ENCODE measurements around the gene FXN.
"Not testable (repeated sequence)": the region's sequence is repeated elsewhere in the genome, so short reads cannot be mapped to it uniquely, and the experiment has no call there.

The FXN gene

GRCh38 chr9:69034071-69034470 is 1.5 kb upstream of the FXN start:
- no peaks in the 10 kb centered on the region for H3K27me3 Mint-ChIP-seq
- no peak overlapping the region for H3K27ac Mint-ChIP-seq
- H3K36me3 Mint-ChIP-seq (ENCODE audit: insufficient read depth): peaks cover 7% of the 10 kb centered on the region
- H3K4me1 Mint-ChIP-seq (ENCODE audit: low read depth in 2 of 2): peaks cover 16 to 23% of the 10 kb centered on the region in 2 donors
- H3K9me3 Mint-ChIP-seq: no peaks in the 10 kb centered on the region
- ATAC-seq (replicated peaks) (no peak), DNase-seq (no peak)
- H3K4me3 Mint-ChIP-seq: peak overlapping the region in 1 of 2 donors; percentile 94

- no peaks in the 10 kb centered on the region for H3K9me3 Mint-ChIP-seq
- no peaks in the 10 kb centered on the region for H3K27me3 Mint-ChIP-seq
- DNase-seq (no peak), ATAC-seq (replicated peaks) (peak; percentile 26)
- peak overlapping the region; percentile 80 to 88 for H3K27ac Mint-ChIP-seq
- H3K4me3 Mint-ChIP-seq: peak overlapping the region; percentile 94 to 99
- H3K4me1 Mint-ChIP-seq (ENCODE audit: low read depth in 2 of 2): peaks cover 10 to 15% of the 10 kb centered on the region in 2 donors
- H3K36me3 Mint-ChIP-seq (ENCODE audit: insufficient read depth): peaks cover 7% of the 10 kb centered on the region
These were observed 757 bp downstream of the FXN start for GRCh38 chr9:69036309-69036708.

DNA sequence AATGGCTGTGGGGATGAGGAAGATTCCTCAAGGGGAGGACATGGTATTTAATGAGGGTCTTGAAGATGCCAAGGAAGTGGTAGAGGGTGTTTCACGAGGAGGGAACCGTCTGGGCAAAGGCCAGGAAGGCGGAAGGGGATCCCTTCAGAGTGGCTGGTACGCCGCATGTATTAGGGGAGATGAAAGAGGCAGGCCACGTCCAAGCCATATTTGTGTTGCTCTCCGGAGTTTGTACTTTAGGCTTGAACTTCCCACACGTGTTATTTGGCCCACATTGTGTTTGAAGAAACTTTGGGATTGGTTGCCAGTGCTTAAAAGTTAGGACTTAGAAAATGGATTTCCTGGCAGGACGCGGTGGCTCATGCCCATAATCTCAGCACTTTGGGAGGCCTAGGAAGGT is 1.2 kb downstream of the FXN start:
- H3K27ac Mint-ChIP-seq: peak overlapping the region; percentile 80 to 88
- peak overlapping the region; percentile 94 to 99 for H3K4me3 Mint-ChIP-seq
- DNase-seq (no peak), ATAC-seq (replicated peaks) (no peak)
- no peaks in the 10 kb centered on the region for H3K9me3 Mint-ChIP-seq
- peaks cover 7% of the 10 kb centered on the region for H3K36me3 Mint-ChIP-seq (ENCODE audit: insufficient read depth)
- peaks cover 10 to 15% of the 10 kb centered on the region in 2 donors for H3K4me1 Mint-ChIP-seq (ENCODE audit: low read depth in 2 of 2)
- H3K27me3 Mint-ChIP-seq: no peaks in the 10 kb centered on the region

DNA sequence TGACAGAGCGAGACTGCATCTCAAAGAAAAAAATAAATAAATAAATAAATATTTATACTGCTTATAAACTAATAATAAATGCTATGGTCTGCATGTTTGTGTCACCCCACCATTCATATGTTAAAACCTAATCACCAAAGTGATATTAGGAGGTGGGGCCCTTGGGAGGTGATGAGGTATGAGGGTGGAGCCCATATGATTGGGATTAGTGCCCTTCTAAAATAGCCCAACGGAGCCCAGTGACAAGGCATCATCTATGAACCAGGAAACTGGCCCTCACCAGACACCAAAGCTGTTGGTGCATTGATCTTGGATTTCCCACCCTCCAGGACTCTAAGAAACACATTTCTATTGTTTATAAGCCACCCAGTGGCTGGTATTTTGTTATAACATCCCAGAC is 5.1 kb downstream of the FXN start:
- Mint-ChIP-seq H3K27me3 (no peaks in the 10 kb centered on the region), H3K9me3 (no peaks in the 10 kb centered on the region), H3K27ac (no peak overlapping the region)

GRCh38 chr9:69044240-69045219 is 9.0 kb downstream of the FXN start:
- no peak for ATAC-seq (replicated peaks)
- no peaks in the 10 kb centered on the region for H3K27me3 Mint-ChIP-seq
- H3K36me3 Mint-ChIP-seq (ENCODE audit: insufficient read depth): peaks cover 10% of the 10 kb centered on the region
- no peaks in the 10 kb centered on the region for H3K9me3 Mint-ChIP-seq
- no peak overlapping the region for H3K4me3 Mint-ChIP-seq
- DNase-seq: no peak
- peak overlapping the region in 1 of 2 donors; percentile 70 for H3K27ac Mint-ChIP-seq
- peaks cover 12 to 38% of the 10 kb centered on the region in 2 donors for H3K4me1 Mint-ChIP-seq (ENCODE audit: low read depth in 2 of 2)

More for the DNA sequence above, 5.1 kb downstream of the FXN start:
- peaks cover 6% of the 10 kb centered on the region for H3K36me3 Mint-ChIP-seq (ENCODE audit: insufficient read depth)
- no peak overlapping the region for H3K4me3 Mint-ChIP-seq
- no peak for ATAC-seq (replicated peaks)
- peaks cover 21 to 35% of the 10 kb centered on the region in 2 donors for H3K4me1 Mint-ChIP-seq (ENCODE audit: low read depth in 2 of 2)
- no peak for DNase-seq

DNA sequence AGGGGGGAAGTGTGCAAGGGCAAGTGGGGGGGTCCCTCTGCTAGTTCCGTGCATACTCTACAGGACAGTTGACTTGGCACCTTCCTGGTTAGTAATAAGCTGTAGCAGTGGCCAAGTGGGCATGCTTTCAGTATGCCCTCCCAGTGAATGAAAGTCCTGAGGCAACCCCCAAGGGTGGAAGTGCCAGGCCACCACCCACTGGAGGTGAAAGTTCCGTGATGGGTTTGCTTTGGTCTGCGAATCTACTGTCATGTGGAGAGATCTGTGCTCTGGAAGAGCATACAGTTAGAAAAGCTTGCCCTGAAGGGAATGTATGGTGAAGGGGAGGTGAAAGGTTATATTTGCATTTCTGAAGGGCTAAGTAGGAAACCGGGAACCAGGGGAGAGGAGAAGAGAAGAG is 10.3 kb downstream of the FXN start:
- peaks cover 12 to 38% of the 10 kb centered on the region in 2 donors for H3K4me1 Mint-ChIP-seq (ENCODE audit: low read depth in 2 of 2)
- DNase-seq (no peak), ATAC-seq (replicated peaks) (no peak)
- no peak overlapping the region for H3K4me3 Mint-ChIP-seq
- no peaks in the 10 kb centered on the region for H3K9me3 Mint-ChIP-seq
- H3K27me3 Mint-ChIP-seq: no peaks in the 10 kb centered on the region
- H3K36me3 Mint-ChIP-seq (ENCODE audit: insufficient read depth): peaks cover 10% of the 10 kb centered on the region
- H3K27ac Mint-ChIP-seq: peak overlapping the region in 1 of 2 donors; percentile 6

DNA sequence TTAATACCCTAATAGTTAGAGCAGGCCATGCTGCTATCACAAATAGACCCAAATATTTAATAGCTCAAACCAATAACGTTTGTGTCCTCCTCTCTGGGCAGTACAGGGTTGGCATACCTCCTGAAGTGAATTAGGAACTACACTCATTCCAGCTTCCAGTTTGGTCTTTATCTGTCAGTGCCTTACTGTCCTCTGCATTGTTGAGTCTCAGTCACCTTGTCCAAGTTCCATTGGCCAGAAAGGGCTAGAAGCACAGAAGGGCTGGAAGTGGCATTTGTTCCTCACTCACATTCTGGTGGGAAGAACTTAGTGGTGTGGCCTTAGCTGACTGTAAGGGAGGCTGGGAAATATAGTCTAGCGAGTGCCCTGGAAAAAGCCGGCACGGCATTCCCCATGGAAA is 11.2 kb downstream of the FXN start:
- Mint-ChIP-seq H3K9me3 (no peaks in the 10 kb centered on the region), H3K4me1 (ENCODE audit: low read depth in 2 of 2) (peaks cover 9 to 38% of the 10 kb centered on the region in 2 donors), H3K4me3 (no peak overlapping the region), H3K36me3 (ENCODE audit: insufficient read depth) (peaks cover 14% of the 10 kb centered on the region), H3K27me3 (no peaks in the 10 kb centered on the region), H3K27ac (no peak overlapping the region)
- DNase-seq (no peak), ATAC-seq (replicated peaks) (no peak)

- no peaks in the 10 kb centered on the region for H3K9me3 Mint-ChIP-seq
- ATAC-seq (replicated peaks) (no peak), DNase-seq (no peak)
- H3K27me3 Mint-ChIP-seq: no peaks in the 10 kb centered on the region
- H3K36me3 Mint-ChIP-seq (ENCODE audit: insufficient read depth): peaks cover 14% of the 10 kb centered on the region
- peaks cover 9 to 34% of the 10 kb centered on the region in 2 donors for H3K4me1 Mint-ChIP-seq (ENCODE audit: low read depth in 2 of 2)
- H3K4me3 Mint-ChIP-seq: no peak overlapping the region
- H3K27ac Mint-ChIP-seq: peak overlapping the region in 1 of 2 donors; percentile 17
These were observed 11.8 kb downstream of the FXN start for GRCh38 chr9:69047371-69047770.

DNA sequence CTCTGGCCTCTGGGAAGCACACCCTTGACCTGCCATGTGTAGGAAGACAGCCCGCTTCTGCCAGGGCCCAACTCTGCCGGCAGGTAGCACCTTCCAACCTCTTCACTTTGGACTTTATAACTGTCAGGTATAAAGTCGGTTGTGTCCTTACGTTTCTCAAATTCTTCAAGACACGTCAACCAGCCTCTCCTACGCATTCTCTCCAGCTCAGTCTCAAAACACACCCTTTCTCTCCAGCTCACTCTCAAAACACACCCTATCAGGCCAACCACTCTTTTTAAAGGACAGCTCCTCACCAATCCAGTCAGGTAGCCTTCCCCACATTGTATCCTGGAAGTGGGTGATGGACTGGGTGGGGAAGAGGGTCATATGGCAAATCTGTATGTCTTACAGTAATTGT is 13.5 kb downstream of the FXN start:
- peaks cover 14% of the 10 kb centered on the region for H3K36me3 Mint-ChIP-seq (ENCODE audit: insufficient read depth)

GRCh38 chr9:69050936-69051335 is 15.4 kb downstream of the FXN start:
- DNase-seq, H3K9me3 Mint-ChIP-seq: not testable (repeated sequence)
- H3K36me3 Mint-ChIP-seq (ENCODE audit: insufficient read depth): peaks cover 12% of the 10 kb centered on the region

More for the DNA sequence above, 13.5 kb downstream of the FXN start:
- no peaks in the 10 kb centered on the region for H3K9me3 Mint-ChIP-seq
- peaks cover 5 to 21% of the 10 kb centered on the region in 2 donors for H3K4me1 Mint-ChIP-seq (ENCODE audit: low read depth in 2 of 2)
- H3K4me3 Mint-ChIP-seq: no peak overlapping the region
- no peak overlapping the region for H3K27ac Mint-ChIP-seq
- ATAC-seq (replicated peaks) (no peak), DNase-seq (no peak)
- no peaks in the 10 kb centered on the region for H3K27me3 Mint-ChIP-seq

GRCh38 chr9:69054989-69055388 is 19.4 kb downstream of the FXN start:
- no peak for DNase-seq
- no peak for ATAC-seq (replicated peaks)
- Mint-ChIP-seq H3K27ac (no peak overlapping the region), H3K9me3 (no peaks in the 10 kb centered on the region), H3K27me3 (no peaks in the 10 kb centered on the region), H3K36me3 (ENCODE audit: insufficient read depth) (peaks cover 12% of the 10 kb centered on the region), H3K4me3 (no peak overlapping the region), H3K4me1 (ENCODE audit: low read depth in 2 of 2) (peaks cover 3 to 7% of the 10 kb centered on the region in 2 donors)

More at GRCh38 chr9:69050936-69051335, 15.4 kb downstream of the FXN start:
- H3K4me1 Mint-ChIP-seq (ENCODE audit: low read depth in 2 of 2); H3K27ac Mint-ChIP-seq; ATAC-seq (replicated peaks); H3K4me3 Mint-ChIP-seq; H3K27me3 Mint-ChIP-seq: not testable (repeated sequence)

DNA sequence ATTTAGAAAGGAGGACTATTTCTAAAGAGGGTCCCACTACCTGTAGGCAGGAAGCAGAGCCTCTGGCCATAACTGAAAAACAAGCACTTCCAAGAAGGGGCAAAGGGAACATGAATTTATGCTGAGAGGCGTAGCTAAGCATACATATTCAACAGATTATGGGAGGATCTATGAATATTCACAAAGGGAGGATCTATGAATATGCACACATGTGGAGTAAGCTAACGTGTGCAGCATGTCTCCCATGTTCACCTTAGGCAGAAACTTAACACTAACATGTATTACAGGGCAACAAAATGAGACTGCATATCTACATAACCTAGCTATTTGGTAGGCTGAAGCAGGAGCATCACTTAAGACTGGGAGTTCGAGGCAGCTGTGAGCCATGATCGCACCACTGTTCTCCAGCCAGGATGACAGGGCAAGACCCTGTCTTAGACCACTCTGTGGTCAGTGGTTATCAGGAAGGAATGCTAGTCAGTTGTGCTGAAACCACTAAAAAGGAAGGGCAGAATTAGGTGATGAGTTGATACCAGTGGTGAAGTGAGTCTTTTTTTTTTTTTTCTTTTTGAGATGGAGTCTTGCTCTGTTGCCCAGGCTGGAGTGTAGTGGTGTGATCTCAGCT is 20.8 kb downstream of the FXN start:
- H3K4me1 Mint-ChIP-seq (ENCODE audit: low read depth in 2 of 2): peaks cover 9 to 10% of the 10 kb centered on the region in 2 donors
- no peak for ATAC-seq (replicated peaks)
- peak overlapping the region; percentile 39 to 62 for H3K27ac Mint-ChIP-seq
- no peaks in the 10 kb centered on the region for H3K9me3 Mint-ChIP-seq
- peaks cover 10% of the 10 kb centered on the region for H3K36me3 Mint-ChIP-seq (ENCODE audit: insufficient read depth)
- no peaks in the 10 kb centered on the region for H3K27me3 Mint-ChIP-seq
- DNase-seq: no peak
- no peak overlapping the region for H3K4me3 Mint-ChIP-seq

- Mint-ChIP-seq H3K9me3 (no peaks in the 10 kb centered on the region), H3K27ac (peak overlapping the region in 1 of 2 donors; percentile 62), H3K4me1 (ENCODE audit: low read depth in 2 of 2) (peaks cover 9 to 10% of the 10 kb centered on the region in 2 donors), H3K27me3 (no peaks in the 10 kb centered on the region), H3K36me3 (ENCODE audit: insufficient read depth) (peaks cover 10% of the 10 kb centered on the region), H3K4me3 (no peak overlapping the region)
- DNase-seq (no peak), ATAC-seq (replicated peaks) (no peak)
These were observed 22.5 kb downstream of the FXN start for GRCh38 chr9:69058101-69058500.
